Left kidney (tissue), 2 donors: ENCODE measurements around the gene TNS1. TPM values are rescaled to one million over a fixed set of nuclear protein-coding genes. Genes with fewer than 3 reads are reported as not detected.
"Not testable (repeated sequence)": the region's sequence is repeated elsewhere in the genome, so short reads cannot be mapped to it uniquely, and the experiment has no call there.

Experiments
- DNase-seq: peaks from one replicate; pipeline ENCODE4 v3.0.0-alpha.2; 2013
- polyA plus RNA-seq: library from polyadenylated mRNA; unstranded; fragments of 120-200 nt; gene quantifications from one replicate; pipeline ENCODE4 v1.2.1, GENCODE V29; 2013; ENCODE audit not compliant: insufficient read length

The TNS1 gene
- polyA plus RNA-seq, 1 donor = 64.9 TPM

- DNase-seq = no peak
Measured at GRCh38 chr2:218030409-218031195, 27.8 kb upstream of the TNS1 start.

- DNase-seq = no peak
Measured at GRCh38 chr2:218029366-218030360, 26.9 kb upstream of the TNS1 start.

GRCh38 chr2:218028562-218029348 is 26.0 kb upstream of the TNS1 start:
- no peak for DNase-seq

- no peak for DNase-seq
Measured at GRCh38 chr2:218028189-218028495, 25.3 kb upstream of the TNS1 start.

GRCh38 chr2:218027426-218028188 is 24.8 kb upstream of the TNS1 start:
- DNase-seq = no peak

DNA sequence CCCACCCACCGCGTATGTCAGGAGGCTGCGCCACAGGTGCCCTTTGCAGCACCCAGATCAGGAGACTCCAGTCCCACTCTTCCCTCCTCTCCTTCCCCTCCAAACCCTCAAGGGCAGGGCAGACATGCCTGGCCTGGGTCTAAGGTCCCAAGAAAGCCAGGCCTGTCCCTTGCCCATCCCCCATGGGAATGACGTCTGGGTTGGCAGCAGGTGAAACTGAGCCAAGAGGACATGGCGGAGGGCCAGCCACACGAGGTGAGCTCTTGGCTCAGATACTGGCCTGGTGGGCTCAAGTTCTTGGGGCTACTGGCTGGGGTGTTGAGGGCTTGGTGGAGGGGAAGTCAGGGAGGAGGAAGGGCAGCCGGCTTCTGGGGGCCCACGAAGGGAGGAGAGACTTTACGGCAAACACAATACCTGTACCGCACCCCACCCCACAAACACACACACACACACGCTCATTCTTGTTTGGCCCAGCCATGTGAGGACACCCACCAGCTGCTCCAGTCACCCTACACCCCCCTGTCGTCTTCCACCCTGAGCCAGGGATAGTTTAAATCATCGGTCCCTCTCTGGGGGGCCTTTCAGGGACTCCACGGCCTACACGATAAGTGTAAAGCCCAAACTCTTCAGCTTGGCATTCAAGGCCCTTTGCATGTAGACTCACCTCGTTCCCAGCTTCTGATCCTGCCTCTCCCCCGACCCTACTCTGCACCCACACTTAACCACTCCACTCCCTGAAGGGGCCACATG is 24.1 kb upstream of the TNS1 start:
- no peak for DNase-seq

- no peak for DNase-seq
Measured at GRCh38 chr2:218026244-218026643, 23.4 kb upstream of the TNS1 start.

DNA sequence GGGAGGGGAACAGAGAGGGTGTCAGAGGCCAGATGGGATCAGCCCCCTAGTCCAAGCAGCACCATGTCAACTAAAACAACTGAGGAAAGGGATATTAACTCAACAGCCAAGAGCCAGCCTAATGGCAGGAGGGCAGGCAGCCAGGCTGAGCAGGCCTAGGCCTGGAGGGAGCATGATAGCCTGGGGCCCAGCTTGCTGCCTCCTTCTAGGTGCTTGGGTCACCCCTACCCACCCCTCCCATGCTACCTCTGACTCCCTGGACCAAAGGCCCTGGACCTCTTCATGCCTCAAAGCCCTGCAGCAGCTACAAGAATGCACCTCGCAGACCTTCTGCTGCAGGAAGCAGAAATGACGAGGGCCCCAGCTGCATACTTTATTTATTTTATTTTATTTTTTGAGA is 22.1 kb upstream of the TNS1 start:
- no peak for DNase-seq

DNA sequence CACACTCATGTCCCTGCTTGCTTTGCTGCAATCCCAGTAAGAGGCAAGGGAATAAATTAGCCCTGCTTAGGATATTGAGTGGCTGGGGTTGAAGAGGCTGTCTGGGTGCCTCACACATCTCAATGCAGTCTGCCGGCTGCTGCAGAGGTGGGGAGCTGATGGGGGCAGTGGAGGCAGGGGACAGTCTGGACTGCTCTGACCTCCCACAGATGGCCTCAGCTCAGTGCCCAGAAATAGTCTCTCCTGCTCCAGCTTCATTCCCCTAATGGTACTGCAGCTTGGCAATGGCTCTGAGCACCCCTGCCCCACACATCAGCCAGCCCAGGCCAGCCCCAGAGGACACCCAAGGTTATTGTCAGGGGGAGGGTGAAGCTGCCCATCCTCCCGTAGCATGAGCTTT is 21.5 kb upstream of the TNS1 start:
- DNase-seq = no peak

- no peak for DNase-seq
Measured at GRCh38 chr2:218023636-218024035, 20.8 kb upstream of the TNS1 start.

GRCh38 chr2:218022851-218023530 is 20.2 kb upstream of the TNS1 start:
- DNase-seq = no peak

- DNase-seq = no peak
Measured at GRCh38 chr2:218022131-218022850, 19.5 kb upstream of the TNS1 start.

- no peak for DNase-seq
Measured at GRCh38 chr2:218021536-218022071, 18.8 kb upstream of the TNS1 start.

DNA sequence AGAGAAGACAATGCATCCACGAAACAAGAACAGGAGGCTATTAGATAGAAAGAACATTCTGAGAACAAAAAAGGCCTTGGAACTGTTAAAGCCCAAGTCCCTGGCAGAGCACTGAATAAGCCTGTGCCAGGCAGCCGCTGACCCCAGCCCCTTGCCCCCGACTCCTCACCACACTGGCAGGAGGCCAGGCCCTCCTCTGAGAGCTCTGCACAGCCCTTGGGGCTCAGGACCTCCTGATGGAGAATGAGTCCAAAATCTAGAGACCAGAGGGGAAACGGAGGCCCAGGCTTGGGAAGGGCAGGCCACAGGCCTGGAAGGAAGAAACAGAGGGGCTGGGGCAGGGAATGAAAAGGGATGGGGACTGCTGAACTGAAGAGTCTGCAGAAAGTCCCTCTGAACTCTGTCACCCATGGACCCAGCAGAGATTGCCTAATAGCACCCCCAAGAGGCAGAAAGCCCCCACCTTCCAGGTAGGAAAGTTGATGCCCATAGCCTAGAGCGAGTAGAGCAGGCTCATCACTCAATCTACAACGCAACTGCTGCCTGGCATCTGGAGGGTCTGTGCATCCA is 18.3 kb upstream of the TNS1 start:
- DNase-seq = no peak

GRCh38 chr2:218020281-218020680 is 17.5 kb upstream of the TNS1 start:
- no peak for DNase-seq

DNA sequence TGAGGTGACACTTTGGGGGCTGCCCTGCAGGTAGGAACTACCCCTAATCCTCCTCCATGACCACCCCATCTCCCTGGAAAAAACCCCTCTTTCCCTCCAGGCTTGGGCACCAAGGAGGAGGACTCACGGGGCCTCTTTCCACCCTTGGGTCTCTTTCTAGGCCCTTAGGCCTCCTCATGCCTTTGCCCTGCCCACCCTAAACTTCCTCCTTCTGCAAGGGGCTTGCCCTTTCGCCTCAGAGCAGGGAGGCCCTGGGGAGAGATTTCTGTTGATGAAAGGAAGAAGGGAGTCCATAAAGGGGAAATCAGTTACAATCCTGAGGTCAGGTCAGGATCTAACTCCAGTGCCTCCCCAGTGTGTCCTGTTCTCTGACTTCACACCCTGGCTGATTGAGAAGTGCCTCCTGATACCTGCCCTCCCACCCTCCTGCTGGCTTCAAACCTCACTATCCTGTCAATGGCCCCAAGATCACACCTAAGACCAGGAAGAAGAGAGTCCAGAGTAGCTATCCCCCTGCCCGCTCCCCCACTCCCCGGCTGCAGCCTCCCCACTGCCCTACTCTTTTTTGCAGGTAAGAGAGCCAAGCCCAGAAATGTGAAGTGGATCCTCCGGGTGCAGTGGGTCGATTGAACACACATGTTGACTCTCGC is 16.7 kb upstream of the TNS1 start:
- DNase-seq = no peak

- not testable (repeated sequence) for DNase-seq
Measured at GRCh38 chr2:218018842-218019125, 16.0 kb upstream of the TNS1 start.

- DNase-seq = no peak
Measured at GRCh38 chr2:218017211-218018053, 14.6 kb upstream of the TNS1 start.
